Measurements from ENCODE around the gene PLPPR1. TPM values are rescaled to one million over a fixed set of nuclear protein-coding genes. Genes with fewer than 3 reads are reported as not detected.

Gene PLPPR1
- total RNA-seq, 1 experiment from 2014 or later = not detected

- Histone ChIP-seq H3K36me3 (ENCODE audit: control insufficient read depth in 1 of 2, insufficient read depth in 2 of 2, low read length in 2 of 2) (no peaks in the 10 kb centered on the region), H3K27me3 (ENCODE audit: insufficient read depth, low read length) (no peaks in the 10 kb centered on the region), H3K4me3 (replicated peaks in 1 of 2; ENCODE audit: low read depth in 1 of 2, low read length in 2 of 2) (no peak overlapping the region), H3K9me3 (ENCODE audit: control insufficient read depth in 1 of 2, insufficient read depth in 1 of 2, low read depth in 1 of 2, low read length in 2 of 2) (no peaks in the 10 kb centered on the region), H3K27ac (ENCODE audit: low read depth, low read length) (no peak overlapping the region), H4K20me1 (ENCODE audit: insufficient read depth) (no peaks in the 10 kb centered on the region), H3K79me2 (ENCODE audit: insufficient read depth, low read length) (no peaks in the 10 kb centered on the region), H3K4me1 (ENCODE audit: control insufficient read depth in 1 of 2, insufficient read depth in 2 of 2, low read length in 2 of 2) (no peaks in the 10 kb centered on the region), H2AFZ (ENCODE audit: low read depth, low read length, poor library complexity, severe bottlenecking) (no peak overlapping the region), H3K9me2 (ENCODE audit: insufficient read depth) (no peaks in the 10 kb centered on the region), H3K4me2 (ENCODE audit: low read length) (no peak overlapping the region), H3K9ac (ENCODE audit: low read length) (no peak overlapping the region)
- BruUV-seq (replicated peaks) = no TSS peak
- DNase-seq (ENCODE audit: low read depth, low spot score) (no peak), ATAC-seq (no peak)
- POLR2A ChIA-PET = no interaction called here
- intact Hi-C loops (cut with micrococcal nuclease) = no loop called here
- CTCF ChIA-PET = interaction anchor here (1.5 kb wide), 1 partner anchor 54 kb away, joined by 4 read pairs; no protein-coding TSS in a partner anchor
- RAD21 ChIA-PET (ENCODE audit: low non-redundant PET in 1 of 2, low total read pairs in 2 of 2, uncharacterized antibody in 2 of 2, unreplicated experiment in 2 of 2) = no interaction called here
- TF ChIP-seq TCF7L2 (IDR thresholded peaks at IDR 0.05; ENCODE audit: borderline replicate concordance, extremely low read depth, insufficient read depth, insufficient read length) = no peak
- TF ChIP-seq CBX3 (IDR thresholded peaks at IDR 0.05; ENCODE audit: low read depth) = no peak
- TF ChIP-seq POLR2A (IDR thresholded peaks at IDR 0.05; ENCODE audit: borderline replicate concordance, extremely low read depth, insufficient read depth, insufficient read length) = no peak
- no peak for TF ChIP-seq REST (IDR thresholded peaks at IDR 0.05; ENCODE audit: low read depth)
- TF ChIP-seq EZH2phosphoT487 (IDR thresholded peaks at IDR 0.05; ENCODE audit: borderline replicate concordance) = no peak
These were observed 305.6 kb downstream of the PLPPR1 start for GRCh38 chr9:101333926-101334702.
